Uterus (tissue), 4 donors: ENCODE data around the gene MS4A15. TPM values are rescaled to one million over a fixed set of nuclear protein-coding genes. Genes with fewer than 3 reads are reported as not detected.

Experiments used
- DNase-seq, 2 donors: peaks; one replicate each; pipeline ENCODE4 v3.0.0-alpha.2; 2019 to 2020
- H3K27ac ChIP-seq, 2 donors: fragments of 200-600 bp; sonication (generic); 1 replicate in 1 of 2; 2 replicates in 1 of 2; pipeline ENCODE4 v1.5.1; 2016 to 2018
- H3K27me3 ChIP-seq, 2 donors: fragments of 200-600 bp; sonication (generic); one replicate each; pipeline ENCODE4 v1.5.1; 2018 to 2019; ENCODE audit warnings: control low read depth in 1 of 2
- H3K36me3 ChIP-seq, 2 donors: fragments of 200-600 bp; sonication (generic); one replicate each; pipeline ENCODE4 v1.5.1; 2019; ENCODE audit warnings: control low read depth in 1 of 2
- H3K4me1 ChIP-seq, 2 donors: fragments of 200-600 bp; sonication (generic); one replicate each; pipeline ENCODE4 v1.5.1; 2018 to 2019; ENCODE audit warnings: control low read depth in 1 of 2
- H3K4me3 ChIP-seq, 2 donors: fragments of 200-600 bp; sonication (generic); 1 replicate in 1 of 2; 2 replicates in 1 of 2; pipeline ENCODE4 v1.5.1; 2018 to 2019; ENCODE audit warnings: mild to moderate bottlenecking in 1 of 2
- H3K9me3 ChIP-seq, 2 donors: fragments of 200-600 bp; sonication (generic); one replicate each; pipeline ENCODE4 v1.5.1; 2019; ENCODE audit warnings: control low read depth in 1 of 2
- CTCF ChIP-seq, 4 experiments: fragments of 200-600 bp in 2 of 4; fragments of 450-650 bp in 2 of 4; sonication (generic) in 2 of 4; IDR thresholded peaks; one replicate each; pipeline ENCODE4 v1.5.1; 2016 to 2019; ENCODE audit warnings: antibody characterized with exemption in 4 of 4, mild to moderate bottlenecking in 2 of 4, moderate library complexity in 1 of 4
- POLR2A ChIP-seq, 2 donors: fragments of 450-650 bp; IDR thresholded peaks; one replicate each; pipeline ENCODE4 v1.6.1; 2016; ENCODE audit warnings: antibody characterized with exemption in 2 of 2, mild to moderate bottlenecking in 1 of 2, moderate library complexity in 1 of 2
- intact Hi-C: fragments of 100-400 bp; cut with DNase I; formaldehyde crosslinking; loops from one replicate; pipeline ENCODE4 v1.15.1; 2023; ENCODE audit warnings: low total_unique reads
- total RNA-seq, 4 donors: library from RNA; depleted of rRNA in 3 of 4; stranded (reverse); fragments of >200 nt in 3 of 4; gene quantifications; one replicate each; pipeline versions ENCODE4 v1.1.0 to v1.2.4, GENCODE V29; 2014 to 2023
- donor health status: DM: yes; HTN: yes; CAD: no.

MS4A15 gene
- total RNA-seq, 4 donors from 2014 or later = not detected

GRCh38 chr11:60798631-60799030, 42.0 kb downstream of the MS4A15 start:
- H3K9me3 ChIP-seq = no peaks in the 10 kb centered on the region
- TF ChIP-seq POLR2A (IDR thresholded peaks at IDR 0.05) (no peak), CTCF (IDR thresholded peaks at IDR 0.05) (no peak)
- H3K27me3 ChIP-seq = no peaks in the 10 kb centered on the region
- intact Hi-C loops = no loop called here
- DNase-seq = no peak
- H3K4me1 ChIP-seq = no peaks in the 10 kb centered on the region
- H3K4me3 ChIP-seq = no peak overlapping the region
- H3K27ac ChIP-seq = no peak overlapping the region
- no peaks in the 10 kb centered on the region for H3K36me3 ChIP-seq

GRCh38 chr11:60801194-60801593, 44.5 kb downstream of the MS4A15 start:
- intact Hi-C loops = no loop called here
- no peaks in the 10 kb centered on the region for H3K36me3 ChIP-seq
- H3K27me3 ChIP-seq = no peaks in the 10 kb centered on the region
- H3K9me3 ChIP-seq = no peaks in the 10 kb centered on the region
- H3K27ac ChIP-seq = no peak overlapping the region
- TF ChIP-seq POLR2A (IDR thresholded peaks at IDR 0.05) (no peak), CTCF (IDR thresholded peaks at IDR 0.05) (no peak)
- H3K4me3 ChIP-seq = no peak overlapping the region
- H3K4me1 ChIP-seq = no peaks in the 10 kb centered on the region
- no peak for DNase-seq

GRCh38 chr11:60803273-60803936, 46.7 kb downstream of the MS4A15 start:
- DNase-seq = no peak
- H3K36me3 ChIP-seq = no peaks in the 10 kb centered on the region
- H3K9me3 ChIP-seq = no peaks in the 10 kb centered on the region
- no peaks in the 10 kb centered on the region for H3K4me1 ChIP-seq
- TF ChIP-seq POLR2A (IDR thresholded peaks at IDR 0.05) (no peak), CTCF (IDR thresholded peaks at IDR 0.05) (no peak)
- intact Hi-C loops = no loop called here
- no peak overlapping the region for H3K4me3 ChIP-seq
- H3K27ac ChIP-seq = no peak overlapping the region
- H3K27me3 ChIP-seq = no peaks in the 10 kb centered on the region

GRCh38 chr11:60809249-60809648, 52.6 kb downstream of the MS4A15 start:
- DNase-seq = no peak
- Histone ChIP-seq H3K4me1 (no peaks in the 10 kb centered on the region), H3K36me3 (no peaks in the 10 kb centered on the region), H3K4me3 (no peak overlapping the region), H3K27ac (no peak overlapping the region), H3K9me3 (no peaks in the 10 kb centered on the region), H3K27me3 (no peaks in the 10 kb centered on the region)
- intact Hi-C loops = no loop called here
- no peak for TF ChIP-seq POLR2A (IDR thresholded peaks at IDR 0.05)
- TF ChIP-seq CTCF (IDR thresholded peaks at IDR 0.05) = no peak

- no peak overlapping the region for H3K4me3 ChIP-seq
- TF ChIP-seq POLR2A (IDR thresholded peaks at IDR 0.05) (no peak), CTCF (IDR thresholded peaks at IDR 0.05) (no peak)
- no peaks in the 10 kb centered on the region for H3K4me1 ChIP-seq
- no peaks in the 10 kb centered on the region for H3K36me3 ChIP-seq
- no peak for DNase-seq
- intact Hi-C loops = no loop called here
- no peak overlapping the region for H3K27ac ChIP-seq
- H3K9me3 ChIP-seq = no peaks in the 10 kb centered on the region
- no peaks in the 10 kb centered on the region for H3K27me3 ChIP-seq
Observed at GRCh38 chr11:60809691-60810090, 53.0 kb downstream of the MS4A15 start.
